SK-N-SH treated with all-trans-retinoic acid at 6 μM for 48 hours (cell line): ENCODE results near the gene AGPAT4.

Experiments
- ATAC-seq: fragments of 200-7000 bp; cut with Tn5 transposase; 3 replicates; pipeline ENCODE4 v1.9.1; 2020; ENCODE audit warnings: mild to moderate bottlenecking, moderate library complexity
- ARNTL ChIP-seq: fragments of 450-650 bp; formaldehyde crosslinking; IDR thresholded peaks from 2 replicates; pipeline ENCODE4 v1.5.0; 2020; ENCODE audit warnings: low read depth, mild to moderate bottlenecking, moderate library complexity, borderline replicate concordance
- BACH2 ChIP-seq: fragments of 250-450 bp; sonication (Bioruptor Pico); IDR thresholded peaks from 2 replicates; pipeline ENCODE4 v1.9.0; 2021; ENCODE audit warnings: mild to moderate bottlenecking, borderline replicate concordance
- CREB5 ChIP-seq: fragments of 250-450 bp; sonication (Bioruptor Pico); IDR thresholded peaks from 2 replicates; pipeline ENCODE4 v1.5.1; 2020; ENCODE audit warnings: low read depth, mild to moderate bottlenecking, moderate library complexity
- CSRNP3 ChIP-seq: fragments of 250-450 bp; sonication (Bioruptor Pico); IDR thresholded peaks from 2 replicates; pipeline ENCODE4 v1.5.1; 2021; ENCODE audit warnings: mild to moderate bottlenecking, moderate library complexity
- ESRRG ChIP-seq: fragments of 250-450 bp; sonication (Bioruptor Pico); IDR thresholded peaks from 2 replicates; pipeline ENCODE4 v1.6.1; 2021; ENCODE audit warnings: mild to moderate bottlenecking
- GLIS3 ChIP-seq: fragments of 250-450 bp; sonication (Bioruptor Pico); IDR thresholded peaks from 2 replicates; pipeline ENCODE4 v1.5.0; 2020; ENCODE audit warnings: mild to moderate bottlenecking, moderate library complexity
- ISL1 ChIP-seq: fragments of 250-450 bp; sonication (Bioruptor Pico); IDR thresholded peaks from 2 replicates; pipeline ENCODE4 v2.1.2; 2022; ENCODE audit warnings: mild to moderate bottlenecking, moderate library complexity
- OSR1 ChIP-seq: fragments of 250-450 bp; sonication (Bioruptor Pico); IDR thresholded peaks from 2 replicates; pipeline ENCODE4 v1.8.0; 2022; ENCODE audit warnings: moderate library complexity, mild to moderate bottlenecking, inconsistent platforms
- PATZ1 ChIP-seq: fragments of 250-450 bp; sonication (Bioruptor Pico); IDR thresholded peaks from 2 replicates; pipeline ENCODE4 v1.8.0; 2020; ENCODE audit warnings: mild to moderate bottlenecking, moderate library complexity, borderline replicate concordance
- POU6F1 ChIP-seq: fragments of 250-450 bp; sonication (Bioruptor Pico); IDR thresholded peaks from 2 replicates; pipeline ENCODE4 v1.8.0; 2021; ENCODE audit warnings: low read depth, mild to moderate bottlenecking, moderate library complexity, borderline replicate concordance
- PPARA ChIP-seq: fragments of 250-450 bp; sonication (Bioruptor Pico); IDR thresholded peaks from 2 replicates; pipeline ENCODE4 v1.5.0; 2020; ENCODE audit warnings: mild to moderate bottlenecking, borderline replicate concordance
- RARB ChIP-seq: fragments of 250-450 bp; sonication (Bioruptor Pico); IDR thresholded peaks from 2 replicates; pipeline ENCODE4 v1.8.0; 2021; ENCODE audit warnings: mild to moderate bottlenecking, moderate library complexity
- SNAI2 ChIP-seq: fragments of 250-450 bp; sonication (Bioruptor Pico); IDR thresholded peaks from 2 replicates; pipeline ENCODE4 v1.5.0; 2020; ENCODE audit warnings: mild to moderate bottlenecking, moderate library complexity
- TCF4 ChIP-seq: fragments of 250-450 bp; sonication (Bioruptor Pico); IDR thresholded peaks from 2 replicates; pipeline ENCODE4 v1.8.0; 2021; ENCODE audit warnings: mild to moderate bottlenecking, moderate library complexity, borderline replicate concordance
- TOX ChIP-seq: fragments of 250-450 bp; sonication (Bioruptor Pico); IDR thresholded peaks from 2 replicates; pipeline ENCODE4 v1.8.0; 2021; ENCODE audit warnings: mild to moderate bottlenecking, moderate library complexity, borderline replicate concordance
- TSHZ2 ChIP-seq: fragments of 250-450 bp; sonication (Bioruptor Pico); IDR thresholded peaks from 2 replicates; pipeline ENCODE4 v1.5.0; 2020; ENCODE audit warnings: mild to moderate bottlenecking, moderate library complexity
- ZFP3 ChIP-seq: fragments of 250-450 bp; sonication (Bioruptor Pico); IDR thresholded peaks from 2 replicates; pipeline ENCODE4 v1.5.0; 2020; ENCODE audit warnings: mild to moderate bottlenecking, moderate library complexity
- ZFP30 ChIP-seq: fragments of 450-650 bp; formaldehyde crosslinking; IDR thresholded peaks from 2 replicates; pipeline ENCODE4 v1.5.0; 2022; ENCODE audit warnings: mild to moderate bottlenecking, moderate library complexity
- ZNF565 ChIP-seq: fragments of 450-650 bp; formaldehyde crosslinking; conservative IDR thresholded peaks from 2 replicates; pipeline ENCODE4 v1.5.0; 2020; ENCODE audit warnings: low read depth, mild to moderate bottlenecking, moderate library complexity
- ZNF70 ChIP-seq: fragments of 450-650 bp; formaldehyde crosslinking; IDR thresholded peaks from 2 replicates; pipeline ENCODE4 v1.5.0; 2020; ENCODE audit warnings: mild to moderate bottlenecking, moderate library complexity
- ZNF8 ChIP-seq: fragments of 450-650 bp; formaldehyde crosslinking; IDR thresholded peaks from 2 replicates; pipeline ENCODE4 v1.5.0; 2020; ENCODE audit warnings: mild to moderate bottlenecking, moderate library complexity

Gene AGPAT4

GRCh38 chr6:161200610-161201370 is 73.1 kb downstream of the AGPAT4 start:
- ATAC-seq, result no peak
- TF ChIP-seq OSR1 (no peak), POU6F1 (CRISPR knock-in tag) (no peak), RARB (CRISPR knock-in tag) (no peak), TSHZ2 (CRISPR knock-in tag) (no peak), ZNF565 (CRISPR knock-in tag) (no peak), ZNF70 (CRISPR knock-in tag) (no peak), PPARA (CRISPR knock-in tag) (no peak), ESRRG (no peak), SNAI2 (no peak), ZFP30 (no peak), ZFP3 (no peak), BACH2 (CRISPR knock-in tag) (no peak), ARNTL (no peak), ISL1 (CRISPR knock-in tag) (no peak), GLIS3 (CRISPR knock-in tag) (no peak), CSRNP3 (CRISPR knock-in tag) (no peak), PATZ1 (no peak), TCF4 (CRISPR knock-in tag) (no peak), TOX (CRISPR knock-in tag) (no peak), CREB5 (no peak)

- no peak for ATAC-seq
- TF ChIP-seq ZNF8 (no peak), PPARA (CRISPR knock-in tag) (no peak), SNAI2 (no peak), ZNF565 (CRISPR knock-in tag) (no peak), CREB5 (no peak), ZFP3 (no peak), BACH2 (CRISPR knock-in tag) (no peak), CSRNP3 (CRISPR knock-in tag) (no peak)
Measured at GRCh38 chr6:161199850-161200249, 74.0 kb downstream of the AGPAT4 start.
